D721Med (cell line): ENCODE data around the gene SYCP1.

Source experiments
- DNase-seq: peaks from one replicate; pipeline ENCODE4 v3.0.0; 2011; ENCODE audit warnings: low spot score; ENCODE audit not compliant: insufficient read length
- FAIRE-seq: peaks from 2 replicates; lab custom pipeline; 2011; peaks lifted over from hg19 to GRCh38; lab: Jason Lieb, UNC
- TF ChIP-seq, protein P1 (sequence below): IDR thresholded peaks from 2 replicates; pipeline ENCODE4 v1.5.1; 2012; ENCODE audit warnings: mild to moderate bottlenecking, control low read depth; ENCODE audit not compliant: insufficient read depth; ENCODE audit errors: missing control alignments

SYCP1 gene

DNA sequence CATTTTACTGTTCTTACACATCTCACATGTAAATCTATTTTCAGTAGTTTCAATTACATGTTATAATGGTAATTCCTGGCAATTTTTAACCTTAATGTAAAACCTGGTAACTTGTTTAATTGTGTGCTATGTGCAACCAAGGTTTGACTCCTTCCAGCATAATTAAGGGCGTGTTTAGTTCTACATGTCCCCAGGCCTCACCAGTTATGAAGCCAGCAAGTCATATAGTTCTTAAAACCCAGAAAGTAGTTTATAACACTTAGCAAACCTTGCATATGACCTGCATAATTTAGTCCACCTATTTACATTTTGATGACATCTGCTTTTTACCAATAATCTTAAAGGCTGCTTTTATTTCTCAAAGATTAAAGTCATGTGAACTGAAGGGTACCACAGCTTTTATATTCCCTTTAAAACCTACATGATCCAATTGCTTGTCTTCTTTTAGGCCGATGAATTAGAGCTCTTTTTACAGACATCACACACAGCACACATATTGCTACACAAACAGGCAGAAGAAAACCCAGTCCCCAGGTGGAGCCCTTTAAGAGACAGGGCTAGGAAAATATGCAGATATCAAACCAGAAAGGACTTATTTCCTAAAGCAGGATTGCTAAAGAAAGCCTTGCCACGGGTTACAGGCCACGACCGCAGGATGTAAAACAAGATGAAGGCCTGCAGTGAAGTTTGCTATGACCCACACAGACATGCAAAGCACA, 23.2 kb upstream of the SYCP1 start:
- FAIRE-seq (no peak), DNase-seq (no peak)
- TF ChIP-seq, protein P1, sequence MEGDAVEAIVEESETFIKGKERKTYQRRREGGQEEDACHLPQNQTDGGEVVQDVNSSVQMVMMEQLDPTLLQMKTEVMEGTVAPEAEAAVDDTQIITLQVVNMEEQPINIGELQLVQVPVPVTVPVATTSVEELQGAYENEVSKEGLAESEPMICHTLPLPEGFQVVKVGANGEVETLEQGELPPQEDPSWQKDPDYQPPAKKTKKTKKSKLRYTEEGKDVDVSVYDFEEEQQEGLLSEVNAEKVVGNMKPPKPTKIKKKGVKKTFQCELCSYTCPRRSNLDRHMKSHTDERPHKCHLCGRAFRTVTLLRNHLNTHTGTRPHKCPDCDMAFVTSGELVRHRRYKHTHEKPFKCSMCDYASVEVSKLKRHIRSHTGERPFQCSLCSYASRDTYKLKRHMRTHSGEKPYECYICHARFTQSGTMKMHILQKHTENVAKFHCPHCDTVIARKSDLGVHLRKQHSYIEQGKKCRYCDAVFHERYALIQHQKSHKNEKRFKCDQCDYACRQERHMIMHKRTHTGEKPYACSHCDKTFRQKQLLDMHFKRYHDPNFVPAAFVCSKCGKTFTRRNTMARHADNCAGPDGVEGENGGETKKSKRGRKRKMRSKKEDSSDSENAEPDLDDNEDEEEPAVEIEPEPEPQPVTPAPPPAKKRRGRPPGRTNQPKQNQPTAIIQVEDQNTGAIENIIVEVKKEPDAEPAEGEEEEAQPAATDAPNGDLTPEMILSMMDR = no peak

DNA sequence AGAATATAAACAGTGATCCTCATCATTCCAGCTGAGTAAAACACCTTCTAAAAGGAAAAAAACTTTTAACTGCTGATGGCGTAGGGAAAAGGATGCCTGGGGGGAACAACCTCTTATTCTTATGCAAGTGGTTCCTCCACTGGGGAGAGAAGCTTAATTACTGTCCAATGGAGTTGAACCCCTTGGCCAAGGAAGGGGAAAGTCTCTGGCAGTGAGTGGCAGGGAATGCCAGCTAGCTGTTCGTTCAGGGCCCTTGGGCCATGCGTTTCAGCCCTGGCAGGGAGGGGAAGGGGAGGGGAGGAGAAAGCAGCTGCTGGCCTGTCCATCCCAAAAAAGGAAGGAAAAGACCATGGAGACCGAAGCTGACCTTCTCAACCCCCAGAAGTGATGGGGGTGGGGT, 22.6 kb upstream of the SYCP1 start:
- TF ChIP-seq, protein P1 = no peak
- DNase-seq = no peak
- no peak for FAIRE-seq

DNA sequence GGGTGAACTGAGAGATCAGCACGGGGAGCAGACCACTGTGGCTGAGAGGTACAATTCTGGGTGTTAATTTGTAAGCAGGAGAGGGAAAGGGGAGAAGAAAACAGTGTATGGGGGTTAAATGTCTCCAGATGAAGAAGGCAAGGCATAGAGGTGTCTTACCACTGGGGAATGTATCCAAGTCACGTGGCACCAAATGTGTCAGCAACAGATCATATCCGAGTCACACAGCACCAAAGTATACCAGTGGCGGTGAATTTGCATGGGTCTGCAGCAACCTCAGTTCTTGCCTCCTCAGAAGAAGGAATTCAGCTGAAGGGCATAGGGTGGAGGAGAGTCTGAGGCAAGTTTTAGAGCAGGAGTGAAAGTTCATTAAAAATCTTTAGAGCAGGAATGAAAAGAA, 21.2 kb upstream of the SYCP1 start:
- FAIRE-seq (no peak), DNase-seq (no peak)
- TF ChIP-seq, protein P1 = no peak

DNA sequence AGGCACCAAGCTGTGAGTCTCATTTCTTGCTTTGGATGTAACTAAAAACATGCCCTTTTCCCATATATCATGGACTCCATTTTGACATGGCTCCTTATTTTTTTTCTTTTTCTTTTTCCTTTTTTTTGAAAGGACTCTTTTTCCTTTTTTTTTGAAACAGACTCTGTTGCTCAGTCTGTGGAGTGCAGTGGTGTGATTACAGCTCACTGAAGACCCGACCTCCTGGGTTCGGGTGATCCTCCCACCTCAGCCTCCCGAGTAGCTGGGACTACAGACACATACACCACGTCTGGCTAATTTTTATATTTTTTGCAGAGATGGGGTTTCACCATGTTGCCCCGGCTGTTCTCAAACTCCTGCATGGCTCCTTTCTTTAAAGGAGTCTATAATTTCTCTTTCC, 10.4 kb upstream of the SYCP1 start:
- no peak for DNase-seq
- TF ChIP-seq, protein P1 = no peak
- FAIRE-seq = no peak

DNA sequence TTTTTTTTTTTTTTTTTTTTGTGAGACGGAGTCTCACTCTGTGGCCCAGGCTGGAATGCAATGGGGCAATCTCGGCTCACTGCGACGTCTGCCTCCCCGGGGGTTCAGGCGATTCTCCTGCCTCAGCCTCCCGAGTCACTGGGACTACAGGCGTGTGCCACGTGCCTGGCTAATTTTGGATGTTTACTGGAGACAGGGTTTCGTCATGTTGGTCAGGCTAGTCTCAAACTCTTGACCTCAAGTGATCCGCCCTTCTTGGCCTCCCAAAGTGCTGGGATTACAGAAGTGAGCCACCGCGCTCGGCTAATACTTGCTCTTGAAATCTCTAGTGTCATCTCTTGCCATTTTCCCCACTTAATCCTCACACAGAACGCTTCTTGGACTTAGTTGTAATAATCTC, 1.1 kb upstream of the SYCP1 start:
- TF ChIP-seq, protein P1 = no peak
- FAIRE-seq (no peak), DNase-seq (no peak)

DNA sequence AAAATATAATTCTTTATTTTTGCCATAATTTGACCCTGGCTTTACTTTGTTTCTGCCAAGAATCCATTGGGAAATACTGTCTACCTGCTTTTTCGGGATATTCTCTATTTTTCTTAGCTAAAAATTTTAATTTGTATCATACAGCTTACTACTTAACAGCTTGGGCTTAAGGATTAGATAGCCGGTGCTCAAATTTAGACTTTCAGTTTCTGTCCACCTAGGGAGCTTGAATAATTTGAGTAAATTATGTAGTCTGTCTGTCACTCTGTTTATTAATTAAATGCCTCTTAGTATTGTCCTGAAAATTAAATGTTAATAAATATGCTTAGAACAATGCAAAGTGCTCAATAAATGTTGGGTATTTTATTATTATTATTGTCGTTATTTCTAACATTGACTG, 6.7 kb downstream of the SYCP1 start:
- DNase-seq (no peak), FAIRE-seq (no peak)
- TF ChIP-seq, protein P1 = no peak

DNA sequence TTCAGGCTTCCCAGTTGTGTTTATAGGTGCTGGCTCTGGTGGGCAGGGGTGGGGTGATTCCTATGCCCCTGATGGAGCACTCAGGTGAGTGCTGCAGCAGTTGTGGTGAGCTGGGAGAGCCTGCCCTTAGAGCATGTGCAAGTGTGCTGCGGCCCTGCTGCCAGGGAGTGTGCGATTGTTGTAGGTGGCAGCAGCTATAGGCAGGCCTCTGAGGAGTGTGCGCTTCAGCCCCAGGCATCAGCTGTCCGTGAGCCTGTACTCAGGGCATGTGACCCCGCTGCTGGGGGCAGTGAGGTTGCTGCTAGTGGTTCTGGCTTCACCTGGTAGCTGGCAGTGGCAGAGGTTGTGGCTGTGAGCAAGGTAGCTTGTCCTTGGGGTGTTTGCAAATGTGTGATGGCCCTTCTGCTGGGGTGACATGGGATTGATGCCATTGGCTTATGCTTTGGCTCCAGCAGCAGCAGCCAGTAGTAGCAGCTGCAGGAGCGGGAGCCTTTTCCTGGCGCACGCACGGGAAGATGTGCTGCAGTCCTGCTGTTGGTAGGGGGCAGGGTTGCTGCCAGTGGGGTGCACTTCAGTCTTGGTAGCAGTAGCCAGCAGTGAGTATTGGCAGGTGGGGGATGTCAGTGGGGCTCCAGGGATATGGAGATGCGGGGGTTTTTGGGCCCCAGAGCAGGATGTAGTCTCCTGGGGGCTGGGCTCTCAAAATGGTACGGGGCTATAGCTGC, 37.7 kb downstream of the SYCP1 start:
- TF ChIP-seq, protein P1 = no peak
- DNase-seq = no peak
- FAIRE-seq = no peak
